Measurements from ENCODE around the gene GOLGA6C. TPM values are rescaled to one million over a fixed set of nuclear protein-coding genes. Genes with fewer than 3 reads are reported as not detected.
"Not testable (repeated sequence)": the region's sequence is repeated elsewhere in the genome, so short reads cannot be mapped to it uniquely, and the experiment has no call there.

The GOLGA6C gene
- total RNA-seq, 2 donors from 2014 or later, result not detected

- H3K9ac ChIP-seq (ENCODE audit: extremely low read depth, low read length, poor library complexity, severe bottlenecking), result no peak overlapping the region
- no peaks in the 10 kb centered on the region for H3K9me3 ChIP-seq (ENCODE audit: control insufficient read depth, low read length)
- TF ChIP-seq CTCF (conservative IDR thresholded peaks at IDR 0.05), result no peak
- Mint-ChIP-seq H3K4me3 (no peak overlapping the region), H3K27me3 (ENCODE audit: insufficient read depth) (peaks cover 12% of the 10 kb centered on the region), H3K4me1 (no peaks in the 10 kb centered on the region), H3K9me3 (no peaks in the 10 kb centered on the region), H3K27ac (no peak overlapping the region), H3K36me3 (ENCODE audit: low read depth) (no peaks in the 10 kb centered on the region)
- H3K4me1 ChIP-seq (ENCODE audit: control insufficient read depth, insufficient read depth, low read length), result no peaks in the 10 kb centered on the region
- DNase-seq, result peak; percentile 19
- 89 to 92% methylated on average over 7 to 13 of the region's 13 CpGs for WGBS, 2 experiments (ENCODE audit: insufficient coverage in 1 of 2, insufficient read length in 1 of 2)
- H3K36me3 ChIP-seq (ENCODE audit: control insufficient read depth, insufficient read depth, low read length), result no peaks in the 10 kb centered on the region
- H3K27me3 ChIP-seq (ENCODE audit: control insufficient read depth, insufficient read depth, low read length, poor library complexity, severe bottlenecking), result no peaks in the 10 kb centered on the region
- H3K27ac ChIP-seq (ENCODE audit: low read depth, low read length), result no peak overlapping the region
- no peak overlapping the region for H3K4me3 ChIP-seq (ENCODE audit: low read length)
Observed at GRCh38 chr15:75313116-75313845, 55.1 kb downstream of the GOLGA6C start.

- H3K27me3 Mint-ChIP-seq (ENCODE audit: insufficient read depth), result peaks cover 14% of the 10 kb centered on the region
- Histone ChIP-seq H3K4me1 (ENCODE audit: control insufficient read depth, insufficient read depth, low read length) (no peaks in the 10 kb centered on the region), H3K4me3 (ENCODE audit: low read length) (no peak overlapping the region), H3K9ac (ENCODE audit: extremely low read depth, low read length, poor library complexity, severe bottlenecking) (no peak overlapping the region), H3K27me3 (ENCODE audit: control insufficient read depth, insufficient read depth, low read length, poor library complexity, severe bottlenecking) (no peaks in the 10 kb centered on the region), H3K27ac (ENCODE audit: low read depth, low read length) (no peak overlapping the region), H3K9me3 (ENCODE audit: control insufficient read depth, low read length) (no peaks in the 10 kb centered on the region), H3K36me3 (ENCODE audit: control insufficient read depth, insufficient read depth, low read length) (no peaks in the 10 kb centered on the region)
- no peak for TF ChIP-seq CTCF (conservative IDR thresholded peaks at IDR 0.05)
- no peaks in the 10 kb centered on the region for H3K4me1 Mint-ChIP-seq
- DNase-seq, result peak; percentile 5
- H3K27ac Mint-ChIP-seq, result no peak overlapping the region
- H3K4me3 Mint-ChIP-seq, result no peak overlapping the region
- H3K36me3 Mint-ChIP-seq (ENCODE audit: low read depth), result no peaks in the 10 kb centered on the region
- 85 to 89% methylated on average over 5 of the region's 5 CpGs for WGBS, 2 experiments (ENCODE audit: insufficient coverage in 1 of 2, insufficient read length in 1 of 2)
- no peaks in the 10 kb centered on the region for H3K9me3 Mint-ChIP-seq
Observed at GRCh38 chr15:75314552-75315290, 56.6 kb downstream of the GOLGA6C start.

DNA sequence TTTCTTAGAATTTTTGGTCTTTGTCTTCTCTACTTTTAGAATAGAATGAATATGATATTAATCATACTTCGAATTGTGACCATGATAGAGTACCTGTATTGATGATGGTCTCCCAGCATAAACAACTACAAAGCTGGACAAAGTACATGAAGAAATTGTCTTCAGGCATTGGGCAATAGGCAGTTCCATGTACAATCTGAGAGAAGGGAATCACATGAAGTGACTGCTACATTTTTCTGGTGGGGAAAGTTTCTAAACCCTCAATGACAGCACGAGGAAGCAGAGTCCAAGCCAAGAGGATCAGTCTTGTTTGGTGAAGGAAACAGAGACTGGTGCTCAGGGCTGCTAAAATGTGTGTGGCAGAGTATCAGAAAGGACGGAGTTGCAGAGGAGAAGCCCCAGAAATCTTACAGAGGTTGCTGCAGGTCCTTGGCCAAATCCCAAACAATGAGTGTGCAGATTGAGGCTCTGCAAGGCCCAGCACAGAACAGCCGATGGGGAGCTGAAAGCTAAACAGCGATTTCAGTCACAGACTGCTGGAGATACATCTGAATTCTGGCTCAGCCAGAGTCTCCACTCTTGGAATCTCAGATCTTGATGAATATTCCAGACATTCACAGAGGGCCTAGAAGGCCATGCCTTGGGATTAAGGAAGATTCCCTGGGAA is 61.2 kb downstream of the GOLGA6C start:
- not testable (repeated sequence) for H3K9me3 Mint-ChIP-seq; H3K27ac Mint-ChIP-seq; DNase-seq; H3K36me3 Mint-ChIP-seq (ENCODE audit: low read depth); H3K9ac ChIP-seq (ENCODE audit: extremely low read depth, low read length, poor library complexity, severe bottlenecking); H3K9me3 ChIP-seq (ENCODE audit: control insufficient read depth, low read length); H3K4me1 Mint-ChIP-seq; H3K4me3 ChIP-seq (ENCODE audit: low read length); H3K27me3 ChIP-seq (ENCODE audit: control insufficient read depth, insufficient read depth, low read length, poor library complexity, severe bottlenecking); H3K4me1 ChIP-seq (ENCODE audit: control insufficient read depth, insufficient read depth, low read length); H3K27ac ChIP-seq (ENCODE audit: low read depth, low read length); H3K36me3 ChIP-seq (ENCODE audit: control insufficient read depth, insufficient read depth, low read length); H3K4me3 Mint-ChIP-seq
- WGBS, 2 experiments (ENCODE audit: insufficient coverage in 1 of 2, insufficient read length in 1 of 2), result 89 to 93% methylated on average over 3 to 5 of the region's 5 CpGs
- peaks cover 15% of the 10 kb centered on the region for H3K27me3 Mint-ChIP-seq (ENCODE audit: insufficient read depth)

Other genes starting within 250 kb of the GOLGA6C start
- 10 to 100 TPM; 15.9 to 24.5 TPM for gene PPCDC, start 234.7 kb upstream of the GOLGA6C start, total RNA-seq
- 10 to 100 TPM; 19.0 to 22.2 TPM for gene C15orf39, start 56.5 kb upstream of the GOLGA6C start, total RNA-seq
- gene GOLGA6D, start 24.5 kb downstream of the GOLGA6C start, total RNA-seq, result under 1 TPM; 0.11 to 0.24 TPM
- gene COMMD4, start 77.7 kb downstream of the GOLGA6C start, total RNA-seq, result 100 to 1,000 TPM; 153 to 156 TPM
- 10 to 100 TPM; 20.2 to 25.7 TPM for gene NEIL1, start 88.7 kb downstream of the GOLGA6C start, total RNA-seq
- 100 to 1,000 TPM; 150 to 224 TPM for gene MAN2C1, start 110.3 kb downstream of the GOLGA6C start, total RNA-seq
- 100 to 1,000 TPM; 119 to 123 TPM for gene SIN3A, start 193.4 kb downstream of the GOLGA6C start, total RNA-seq

Data from endodermal cell (in vitro differentiated cells).